Activated CD4-positive, alpha-beta T cell treated with anti-CD3 and anti-CD28 coated beads for 36 hours (primary cell): Measurements from ENCODE around the gene PRDM10. TPM values are rescaled to one million over a fixed set of nuclear protein-coding genes. Genes with fewer than 3 reads are reported as not detected.

Source experiments
- ATAC-seq: fragments of 200-7000 bp; cut with Tn5 transposase; one replicate; pipeline ENCODE4 v1.10.0; 2021; ENCODE audit warnings: mild to moderate bottlenecking, moderate library complexity
- CTCF ChIA-PET: fragments of 350-600 bp; sonication (Branson Sonifier 250); formaldehyde crosslinking; loops from one replicate; lab custom pipeline; 2021; ENCODE audit warnings: antibody characterized with exemption; lab: Charles Lee
- POLR2A ChIA-PET: fragments of 350-600 bp; sonication (Branson Sonifier 250); formaldehyde crosslinking; loops from one replicate; lab custom pipeline; 2021; ENCODE audit warnings: antibody characterized with exemption, inconsistent platforms; lab: Charles Lee
- DNase-seq: peaks from one replicate; pipeline ENCODE4 v3.0.0-alpha.2; 2020
- H3K27ac Mint-ChIP-seq: one replicate; pipeline ENCODE4 v1.8.0; 2021; ENCODE audit warnings: mixed read lengths
- H3K27me3 Mint-ChIP-seq: one replicate; pipeline ENCODE4 v1.8.0; 2021; ENCODE audit warnings: mixed read lengths
- H3K36me3 Mint-ChIP-seq: one replicate; pipeline ENCODE4 v1.8.0; 2021; ENCODE audit warnings: low read depth, mixed read lengths
- H3K4me1 Mint-ChIP-seq: one replicate; pipeline ENCODE4 v1.8.0; 2021; ENCODE audit warnings: mixed read lengths
- H3K4me3 Mint-ChIP-seq: one replicate; pipeline ENCODE4 v1.8.0; 2021; ENCODE audit warnings: mild to moderate bottlenecking, moderate library complexity, mixed read lengths
- H3K9me3 Mint-ChIP-seq: one replicate; pipeline ENCODE4 v1.8.0; 2021; ENCODE audit warnings: low read depth, mixed read lengths
- intact Hi-C, 2 experiments: fragments of 100-400 bp; cut with DNase I in 1 of 2; cut with micrococcal nuclease in 1 of 2; formaldehyde crosslinking; loops; one replicate each; pipeline versions ENCODE4 v1.14.2 to v1.15.1; 2022 to 2024; cut with DNase I, micrococcal nuclease
- total RNA-seq, 2 experiments: library from RNA; stranded (reverse); gene quantifications; one replicate each; pipeline ENCODE4 v1.2.3, GENCODE V29; 2021

The PRDM10 gene
- total RNA-seq, 2 experiments from 2014 or later, result 15.4 to 17.3 TPM

- Mint-ChIP-seq H3K4me3 (no peak overlapping the region), H3K4me1 (no peaks in the 10 kb centered on the region), H3K36me3 (peaks cover 21% of the 10 kb centered on the region), H3K9me3 (no peaks in the 10 kb centered on the region), H3K27ac (no peak overlapping the region), H3K27me3 (no peaks in the 10 kb centered on the region)
- intact Hi-C loops, result no loop called here
- CTCF ChIA-PET, result no interaction called here
- POLR2A ChIA-PET, result no interaction called here
- ATAC-seq (no peak), DNase-seq (no peak)
Observed at GRCh38 chr11:129944696-129945095, 57.9 kb downstream of the PRDM10 start.

DNA sequence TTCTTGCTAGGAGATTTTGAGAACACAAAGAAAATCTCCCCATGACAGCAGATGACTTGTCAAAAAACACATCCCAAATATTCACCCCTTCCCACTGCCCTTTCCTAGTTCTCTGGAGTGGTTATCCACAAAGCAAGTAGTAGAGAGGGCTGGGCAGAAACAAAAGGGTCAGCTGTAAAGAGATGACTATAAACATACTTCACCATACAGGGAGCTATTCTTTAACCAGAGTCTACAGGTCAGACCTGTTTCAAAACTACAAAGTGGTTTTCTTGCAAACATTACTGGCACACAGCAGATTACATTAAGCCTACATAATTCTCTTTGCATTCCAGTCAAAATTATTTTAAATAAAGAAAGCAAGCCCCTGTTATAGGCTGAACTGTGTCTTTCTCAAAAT lies 59.6 kb downstream of the PRDM10 start:
- ChIA-PET CTCF (interaction anchor here (1.5 kb wide), 2 partner anchors 189 to 192 kb away, joined by 4 to 5 read pairs; no protein-coding TSS in a partner anchor), POLR2A (no interaction called here)
- Mint-ChIP-seq H3K27ac (no peak overlapping the region), H3K4me3 (no peak overlapping the region), H3K9me3 (no peaks in the 10 kb centered on the region), H3K4me1 (no peaks in the 10 kb centered on the region), H3K27me3 (no peaks in the 10 kb centered on the region), H3K36me3 (peaks cover 21% of the 10 kb centered on the region)
- ATAC-seq (no peak), DNase-seq (no peak)
- intact Hi-C loops, result no loop called here

GRCh38 chr11:129939510-129939909 lies 63.1 kb downstream of the PRDM10 start:
- H3K27me3 Mint-ChIP-seq, result no peaks in the 10 kb centered on the region
- no peaks in the 10 kb centered on the region for H3K4me1 Mint-ChIP-seq
- POLR2A ChIA-PET, result no interaction called here
- no peak overlapping the region for H3K27ac Mint-ChIP-seq
- ATAC-seq, result no peak
- peaks cover 8% of the 10 kb centered on the region for H3K36me3 Mint-ChIP-seq
- no peak overlapping the region for H3K4me3 Mint-ChIP-seq
- H3K9me3 Mint-ChIP-seq, result no peaks in the 10 kb centered on the region
- CTCF ChIA-PET, result interaction anchor here (1.0 kb wide), 1 partner anchor 191 kb away, joined by 3 read pairs; no protein-coding TSS in a partner anchor
- intact Hi-C loops, result no loop called here
- DNase-seq, result no peak

GRCh38 chr11:129938764-129939163 lies 63.9 kb downstream of the PRDM10 start:
- Mint-ChIP-seq H3K4me3 (no peak overlapping the region), H3K27ac (peak overlapping the region; percentile 5), H3K9me3 (no peaks in the 10 kb centered on the region), H3K4me1 (no peaks in the 10 kb centered on the region), H3K27me3 (no peaks in the 10 kb centered on the region), H3K36me3 (peaks cover 9% of the 10 kb centered on the region)
- ChIA-PET POLR2A (no interaction called here), CTCF (no interaction called here)
- no peak for ATAC-seq
- intact Hi-C loops, result no loop called here
- no peak for DNase-seq

DNA sequence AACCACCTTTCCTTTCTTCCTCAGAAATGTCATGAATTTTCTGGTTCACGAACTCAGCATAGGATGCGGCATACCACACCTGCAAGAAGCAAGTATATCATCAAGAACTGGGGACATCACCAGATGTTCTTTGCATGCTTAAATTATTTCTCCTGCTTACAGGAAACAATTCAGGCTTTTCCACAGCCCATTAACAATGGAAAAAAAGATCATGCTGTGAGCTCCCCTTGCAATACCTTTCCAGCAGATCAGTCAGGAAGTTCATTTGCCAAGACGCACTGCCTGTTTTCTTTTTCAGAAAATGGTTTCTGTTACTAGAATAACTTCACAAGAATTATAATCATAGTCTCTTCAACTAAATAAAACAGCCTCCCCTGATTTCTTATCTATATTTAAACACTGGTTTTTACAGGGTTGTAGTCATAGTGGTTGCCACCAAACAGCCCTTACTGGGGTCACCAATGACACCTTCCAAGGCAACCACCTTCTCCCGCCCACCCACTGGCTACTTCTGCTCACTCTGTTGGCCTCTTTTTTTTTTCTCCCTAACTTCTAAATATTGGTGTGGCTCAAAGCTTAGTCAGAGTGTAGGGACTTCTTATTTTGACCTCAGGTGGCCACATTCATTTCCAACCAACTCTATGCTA lies 64.9 kb downstream of the PRDM10 start:
- POLR2A ChIA-PET, result no interaction called here
- no peaks in the 10 kb centered on the region for H3K9me3 Mint-ChIP-seq
- no peak overlapping the region for H3K4me3 Mint-ChIP-seq
- intact Hi-C loops, result no loop called here
- H3K27me3 Mint-ChIP-seq, result no peaks in the 10 kb centered on the region
- no peak overlapping the region for H3K27ac Mint-ChIP-seq
- DNase-seq (no peak), ATAC-seq (no peak)
- H3K36me3 Mint-ChIP-seq, result peaks cover 10% of the 10 kb centered on the region
- no peaks in the 10 kb centered on the region for H3K4me1 Mint-ChIP-seq
- CTCF ChIA-PET, result interaction anchor here (1.2 kb wide), 1 partner anchor 192 kb away, joined by 3 read pairs; no protein-coding TSS in a partner anchor

DNA sequence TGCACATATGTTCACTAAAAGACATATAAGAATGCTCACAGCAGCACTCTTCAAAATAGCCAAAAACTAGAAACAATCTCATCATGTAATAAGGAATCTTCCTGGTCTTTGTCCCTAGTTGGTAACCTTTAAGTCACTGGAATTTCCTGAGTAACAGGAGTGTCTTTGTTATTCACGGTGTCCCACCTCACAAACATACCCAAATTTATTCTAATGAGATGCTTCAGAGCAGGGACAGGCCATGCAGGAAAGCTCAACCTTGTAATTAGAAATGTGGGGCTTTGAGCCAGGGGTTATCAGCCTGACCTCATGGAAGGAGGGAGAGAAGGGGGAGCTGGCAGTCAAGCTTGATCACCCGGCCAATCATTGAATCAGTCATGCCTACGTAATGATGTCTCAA lies 66.9 kb downstream of the PRDM10 start:
- H3K36me3 Mint-ChIP-seq, result peaks cover 14% of the 10 kb centered on the region
- ATAC-seq, result no peak
- no peaks in the 10 kb centered on the region for H3K9me3 Mint-ChIP-seq
- no peak overlapping the region for H3K27ac Mint-ChIP-seq
- intact Hi-C loops, result no loop called here
- POLR2A ChIA-PET, result no interaction called here
- no peak overlapping the region for H3K4me3 Mint-ChIP-seq
- DNase-seq, result no peak
- no peaks in the 10 kb centered on the region for H3K4me1 Mint-ChIP-seq
- H3K27me3 Mint-ChIP-seq, result no peaks in the 10 kb centered on the region
- CTCF ChIA-PET, result no interaction called here

DNA sequence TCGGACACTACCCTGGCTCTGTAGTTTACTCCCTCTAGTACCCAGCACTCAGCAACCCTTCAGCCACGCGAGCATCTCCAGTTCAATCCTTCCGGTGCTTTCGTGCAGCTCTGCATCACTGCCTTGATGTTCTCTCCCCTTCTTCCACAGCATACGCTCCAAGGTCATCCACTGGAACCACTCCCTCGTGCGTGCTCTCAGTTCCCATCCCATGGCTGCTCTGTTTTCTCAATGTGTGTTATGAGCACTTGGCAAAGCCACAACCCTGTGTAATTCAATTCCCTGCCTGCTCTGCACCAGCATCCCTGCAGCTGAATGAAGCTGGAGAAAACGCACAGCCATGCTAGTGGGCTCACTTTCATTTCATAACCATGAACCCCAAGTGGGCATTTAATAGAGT lies 68.7 kb downstream of the PRDM10 start:
- Mint-ChIP-seq H3K4me3 (no peak overlapping the region), H3K4me1 (no peaks in the 10 kb centered on the region), H3K27me3 (no peaks in the 10 kb centered on the region), H3K9me3 (no peaks in the 10 kb centered on the region), H3K36me3 (peaks cover 16% of the 10 kb centered on the region), H3K27ac (no peak overlapping the region)
- no peak for DNase-seq
- CTCF ChIA-PET, result interaction anchor here (1.0 kb wide), 1 partner anchor 10 kb away, joined by 4 read pairs; no protein-coding TSS in a partner anchor
- intact Hi-C loops, result no loop called here
- POLR2A ChIA-PET, result no interaction called here
- ATAC-seq, result no peak

- Mint-ChIP-seq H3K9me3 (no peaks in the 10 kb centered on the region), H3K4me3 (no peak overlapping the region), H3K4me1 (no peaks in the 10 kb centered on the region), H3K27me3 (no peaks in the 10 kb centered on the region), H3K36me3 (peaks cover 16% of the 10 kb centered on the region), H3K27ac (no peak overlapping the region)
- ChIA-PET POLR2A (no interaction called here), CTCF (interaction anchor here (1.3 kb wide), 1 partner anchor 198 kb away, joined by 6 read pairs; no protein-coding TSS in a partner anchor)
- DNase-seq (no peak), ATAC-seq (no peak)
- intact Hi-C loops, result no loop called here
Observed at GRCh38 chr11:129933262-129933661, 69.4 kb downstream of the PRDM10 start.

- CTCF ChIA-PET, result interaction anchor here (1.3 kb wide), 1 partner anchor 199 kb away, joined by 6 read pairs; no protein-coding TSS in a partner anchor
- ATAC-seq (no peak), DNase-seq (no peak)
- POLR2A ChIA-PET, result no interaction called here
- Mint-ChIP-seq H3K27me3 (no peaks in the 10 kb centered on the region), H3K27ac (no peak overlapping the region), H3K4me3 (no peak overlapping the region), H3K9me3 (no peaks in the 10 kb centered on the region), H3K4me1 (no peaks in the 10 kb centered on the region), H3K36me3 (peaks cover 16% of the 10 kb centered on the region)
- intact Hi-C loops, result no loop called here
Observed at GRCh38 chr11:129932381-129933067, 70.1 kb downstream of the PRDM10 start.

DNA sequence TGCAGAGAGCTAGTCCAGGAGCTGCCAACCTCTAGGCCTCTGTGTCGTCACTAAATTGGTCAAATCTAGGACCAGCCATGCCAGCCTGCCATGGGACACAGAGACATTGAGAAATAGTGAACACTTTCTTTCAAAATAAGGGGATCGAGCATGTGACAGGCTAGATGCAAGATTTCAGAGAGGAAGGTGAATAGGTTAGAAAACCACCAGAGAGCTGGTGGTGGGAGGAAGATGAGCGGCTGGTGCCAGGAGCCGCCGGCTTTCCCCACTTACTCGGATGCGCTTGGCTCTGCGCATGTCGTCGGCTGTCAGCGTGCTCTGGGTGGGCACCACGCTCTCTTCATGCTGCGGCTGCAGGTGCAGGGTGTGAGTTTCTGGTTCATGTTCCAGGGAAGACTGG lies 71.9 kb downstream of the PRDM10 start:
- no peaks in the 10 kb centered on the region for H3K9me3 Mint-ChIP-seq
- H3K27me3 Mint-ChIP-seq, result no peaks in the 10 kb centered on the region
- ATAC-seq (no peak), DNase-seq (no peak)
- peaks cover 16% of the 10 kb centered on the region for H3K36me3 Mint-ChIP-seq
- H3K4me1 Mint-ChIP-seq, result no peaks in the 10 kb centered on the region
- intact Hi-C loops, result no loop called here
- POLR2A ChIA-PET, result no interaction called here
- H3K27ac Mint-ChIP-seq, result no peak overlapping the region
- no peak overlapping the region for H3K4me3 Mint-ChIP-seq
- CTCF ChIA-PET, result interaction anchor here (0.8 to 2.0 kb wide), 2 partner anchors 26 to 202 kb away, joined by 3 to 4 read pairs; no protein-coding TSS in a partner anchor

DNA sequence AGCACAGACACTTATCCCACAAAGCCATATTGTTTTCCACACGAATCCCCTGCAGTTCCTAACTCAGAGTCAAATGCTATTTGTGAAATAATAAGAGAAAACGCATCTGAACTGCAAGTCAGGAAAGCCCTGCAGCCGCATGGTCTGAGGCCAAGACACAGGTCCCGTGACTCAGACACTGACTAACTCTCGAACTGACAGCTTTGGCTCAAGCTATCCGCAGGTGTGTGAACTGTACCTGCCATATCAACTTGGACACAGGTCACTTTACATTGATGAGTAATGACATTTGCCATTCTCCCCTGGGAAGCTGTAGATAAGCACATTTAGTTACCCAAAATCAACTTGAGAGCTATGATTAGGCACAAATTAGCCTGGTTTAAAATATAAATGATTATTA lies 72.3 kb downstream of the PRDM10 start:
- Mint-ChIP-seq H3K27ac (no peak overlapping the region), H3K4me1 (no peaks in the 10 kb centered on the region), H3K9me3 (no peaks in the 10 kb centered on the region), H3K27me3 (no peaks in the 10 kb centered on the region), H3K36me3 (peaks cover 16% of the 10 kb centered on the region), H3K4me3 (no peak overlapping the region)
- intact Hi-C loops, result no loop called here
- ATAC-seq, result no peak
- POLR2A ChIA-PET, result no interaction called here
- no peak for DNase-seq
- CTCF ChIA-PET, result interaction anchor here (0.8 to 2.0 kb wide), 3 partner anchors 25 to 202 kb away, joined by 3 to 4 read pairs (median 4); no protein-coding TSS in a partner anchor

DNA sequence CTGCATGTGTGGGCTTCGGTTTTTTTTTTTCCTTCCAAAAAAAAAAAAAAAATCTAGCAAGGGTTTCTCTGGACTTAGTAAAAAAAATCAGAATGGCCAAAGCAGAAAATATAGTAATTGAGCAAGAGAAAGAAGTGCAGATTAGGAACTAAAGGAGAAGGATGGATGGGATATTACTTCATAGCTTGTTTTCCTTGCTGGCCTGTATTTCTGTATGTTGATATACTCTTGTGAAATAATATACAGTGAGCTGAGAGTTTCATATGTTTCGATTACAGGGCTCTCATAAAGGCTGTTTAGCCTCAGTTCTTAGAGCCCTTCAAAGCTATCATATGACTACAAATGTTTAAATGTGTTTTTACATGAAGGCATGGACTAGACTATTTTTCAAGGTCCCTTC lies 72.9 kb downstream of the PRDM10 start:
- DNase-seq (no peak), ATAC-seq (no peak)
- CTCF ChIA-PET, result interaction anchor here (0.8 to 2.0 kb wide), 3 partner anchors 25 to 203 kb away, joined by 3 to 4 read pairs (median 4); no protein-coding TSS in a partner anchor
- intact Hi-C loops, result no loop called here
- no peaks in the 10 kb centered on the region for H3K9me3 Mint-ChIP-seq
- POLR2A ChIA-PET, result no interaction called here
- H3K27ac Mint-ChIP-seq, result no peak overlapping the region
- H3K27me3 Mint-ChIP-seq, result no peaks in the 10 kb centered on the region
- no peaks in the 10 kb centered on the region for H3K4me1 Mint-ChIP-seq
- peaks cover 16% of the 10 kb centered on the region for H3K36me3 Mint-ChIP-seq
- no peak overlapping the region for H3K4me3 Mint-ChIP-seq
